Suppressor macrophage treated with lipopolysaccharide for 4 hours (primary cell): ENCODE results near the gene PRR19.
"Not testable (repeated sequence)": the region's sequence is repeated elsewhere in the genome, so short reads cannot be mapped to it uniquely, and the experiment has no call there.

ENCODE experiments used
- DNase-seq: peaks from one replicate; pipeline ENCODE4 v3.0.0-alpha.2; 2020

Gene PRR19, protein sequence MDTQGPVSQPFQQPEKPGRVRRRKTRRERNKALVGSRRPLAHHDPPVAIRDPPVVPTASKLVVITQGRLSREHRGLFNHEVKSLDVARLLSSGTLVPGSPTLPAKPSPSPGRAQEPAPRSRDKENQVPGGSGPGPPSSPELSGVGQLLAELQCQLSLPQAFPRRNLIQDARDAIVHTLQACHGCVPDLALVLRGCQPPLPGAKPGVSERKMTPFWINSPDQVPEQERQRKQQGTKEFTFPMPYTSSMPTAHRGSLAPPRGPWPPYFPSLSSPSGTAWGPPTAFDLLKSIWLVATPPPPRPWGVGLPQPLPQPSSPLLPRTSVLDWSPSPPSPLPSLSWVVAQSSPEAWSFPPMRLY

DNA sequence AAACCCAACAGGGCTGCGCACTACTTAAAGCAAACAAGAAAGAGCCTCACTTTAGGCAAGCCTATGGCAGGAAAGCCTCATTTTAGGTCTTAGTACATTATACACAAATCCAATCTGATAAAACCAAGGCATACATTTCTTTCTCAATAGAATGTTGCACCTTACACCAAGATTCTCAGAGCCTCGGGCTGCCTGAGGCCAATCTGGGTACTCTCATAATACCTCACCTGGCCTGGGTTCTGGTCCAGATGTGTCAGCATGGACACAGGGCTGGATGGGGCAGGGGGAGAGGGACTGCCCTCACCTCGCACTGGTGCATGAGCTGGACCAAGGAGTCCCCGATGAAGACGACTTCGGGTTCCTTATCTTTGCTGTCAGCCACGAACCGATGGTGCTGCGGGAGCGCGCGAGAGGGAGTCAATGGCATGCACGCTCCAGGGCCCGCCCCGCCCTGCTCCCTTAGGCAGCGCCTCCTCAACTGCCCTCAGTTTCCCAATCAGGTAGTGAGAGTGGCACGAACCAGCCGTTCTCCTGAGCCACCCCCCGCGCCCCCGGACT, at the start of gene PRR19:
Gene PRR19, plus strand, starts transcription at position 487 of the 558 bp plus-strand sequence. CDS start 7,453 bp downstream, outside the sequence.
- DNase-seq: no peak

DNA sequence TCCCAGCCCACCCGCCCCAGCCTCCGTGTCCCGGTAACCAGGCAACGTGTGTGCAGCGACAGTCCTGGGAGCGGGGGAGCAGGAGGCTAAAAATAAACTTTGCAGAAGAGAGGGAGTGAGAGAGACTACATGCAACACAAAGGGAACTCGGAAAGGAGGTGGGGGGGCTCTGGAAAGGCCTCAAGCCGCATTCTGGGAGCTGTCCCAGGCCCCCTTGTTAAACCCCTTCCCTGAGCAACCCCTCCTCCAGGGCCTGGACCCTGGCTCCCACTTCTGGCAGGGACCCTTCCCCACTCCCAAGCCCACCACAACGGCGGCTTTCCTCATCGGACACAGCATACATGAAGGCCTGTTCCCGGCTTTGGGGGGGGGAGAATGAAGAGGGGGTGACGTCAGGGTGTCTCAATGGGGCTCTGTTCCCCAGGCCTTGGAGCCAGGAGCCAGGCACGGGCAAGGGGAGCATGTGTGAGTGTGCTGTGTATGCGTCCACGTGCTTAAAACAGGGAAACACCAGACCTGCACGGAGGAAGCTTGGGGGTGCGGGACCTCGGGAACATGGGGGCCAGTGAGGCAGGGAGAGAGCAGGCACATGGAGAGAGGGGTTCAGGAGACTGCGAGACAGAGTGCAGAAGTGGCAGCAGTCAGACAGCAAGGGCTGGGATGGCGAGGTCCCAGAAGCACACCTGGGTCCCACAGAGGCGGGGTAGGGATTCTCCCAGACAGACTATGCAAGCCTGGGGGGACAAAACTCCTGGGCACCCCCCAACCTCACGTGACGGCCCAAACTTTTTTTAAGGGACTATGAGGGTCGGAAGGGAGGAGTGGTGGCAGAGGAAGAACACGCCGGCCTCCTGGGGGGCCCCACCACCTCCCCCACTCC, 49.3 kb upstream of the PRR19 start:
- peak; percentile 36 for DNase-seq

DNA sequence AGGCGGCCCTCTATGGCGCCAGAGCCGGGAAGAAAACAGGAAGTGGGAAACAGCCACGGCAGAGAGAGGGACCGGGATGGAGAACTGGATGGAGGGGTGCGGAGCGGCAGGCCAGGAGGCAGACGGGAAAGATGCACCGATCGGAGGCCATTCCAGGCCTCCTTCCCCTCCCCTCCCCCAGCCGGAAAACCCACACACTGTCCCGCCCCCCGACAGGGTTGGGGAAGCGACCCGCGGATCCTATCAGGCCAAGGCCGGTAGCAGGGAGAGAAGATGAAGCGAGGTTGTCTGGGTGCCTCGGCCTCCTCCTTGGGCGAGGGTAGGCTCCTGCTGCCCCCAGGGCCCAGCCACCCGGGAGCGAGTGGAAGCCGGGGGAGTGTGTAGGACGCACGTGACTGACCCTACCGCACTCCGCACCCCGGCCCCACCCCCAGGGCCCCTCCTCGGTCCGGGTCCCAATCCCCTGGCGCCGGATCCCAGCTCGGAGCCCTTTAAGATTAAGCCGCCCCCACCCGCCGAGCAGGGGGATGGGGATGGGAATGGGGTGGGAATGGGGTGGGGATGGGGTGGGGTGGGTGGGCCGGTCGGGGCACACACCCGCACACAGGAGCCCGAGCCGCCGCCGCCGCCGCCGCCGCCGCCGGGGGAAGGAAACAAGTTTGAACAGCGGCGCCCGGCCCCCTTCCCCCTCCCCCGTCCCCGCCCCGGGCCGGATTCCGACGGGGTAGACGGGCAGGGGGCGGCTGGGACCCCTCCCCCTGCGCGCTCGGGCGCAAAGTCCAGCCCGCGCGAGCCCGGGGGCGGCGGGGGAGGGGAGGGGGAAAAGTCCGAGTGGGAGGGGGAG, 48.5 kb upstream of the PRR19 start:
- DNase-seq: no peak

- peak; percentile 76 for DNase-seq
Measured at GRCh38 chr19:42254089-42254849, 47.7 kb upstream of the PRR19 start.

- DNase-seq: peak; percentile 97
Measured at GRCh38 chr19:42254850-42255765, 46.8 kb upstream of the PRR19 start, which contains the start of gene ERF. ERF (minus strand) TSS chr19:42255128; CDS start chr19:42254999, 129 bp downstream.

DNA sequence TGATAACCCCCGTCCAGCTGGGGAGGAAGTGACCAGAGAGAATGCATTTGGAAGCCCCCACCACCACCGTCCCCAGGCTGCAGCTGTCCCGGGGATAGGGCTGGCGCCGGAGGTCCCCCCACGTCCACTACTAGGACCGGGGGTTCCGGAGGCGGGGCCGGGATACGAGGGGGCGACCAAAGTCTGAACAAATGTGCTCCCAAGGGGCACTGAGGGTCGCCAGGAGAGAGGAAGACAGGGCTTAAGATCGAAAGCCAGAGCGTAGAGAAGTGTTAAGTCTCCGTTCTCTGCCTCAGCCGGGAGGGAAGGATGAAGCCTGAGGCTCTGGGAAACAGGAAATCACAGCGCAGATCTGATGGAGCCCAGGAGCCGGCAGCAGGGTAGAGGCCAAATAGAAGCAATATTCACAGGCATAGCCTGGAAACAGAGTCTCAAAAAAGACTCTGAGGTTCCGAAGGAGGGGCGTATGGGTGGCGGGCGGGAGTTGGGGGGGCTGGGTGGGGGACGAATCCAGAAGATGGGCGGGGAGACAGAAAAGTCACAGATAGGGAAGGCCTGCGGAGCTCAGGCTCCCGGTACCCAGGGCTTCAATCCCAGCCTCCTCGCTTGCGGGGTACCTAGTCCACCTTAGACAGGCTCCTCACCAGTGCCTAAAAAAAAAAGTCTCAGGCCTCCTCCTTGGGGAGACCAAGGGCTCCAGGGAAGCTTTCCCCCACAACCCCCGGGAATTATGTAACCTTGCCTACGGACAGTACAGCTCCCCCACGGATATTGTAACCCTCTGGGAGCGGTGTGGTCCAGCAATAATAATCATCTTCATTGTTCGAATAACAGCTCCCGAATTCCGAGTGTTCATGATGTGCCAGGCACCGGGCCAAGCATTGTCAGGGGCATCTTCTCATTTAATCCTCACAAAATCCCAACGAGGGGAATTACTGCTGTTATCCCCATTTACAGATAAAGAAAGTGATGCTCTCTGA, 45.9 kb upstream of the PRR19 start:
- peak; percentile 35 for DNase-seq

GRCh38 chr19:42257842-42258241, 44.1 kb upstream of the PRR19 start:
- not testable (repeated sequence) for DNase-seq

- DNase-seq: no peak
Measured at GRCh38 chr19:42261763-42262162, 40.2 kb upstream of the PRR19 start.

GRCh38 chr19:42266105-42266504, 35.8 kb upstream of the PRR19 start:
- DNase-seq: not testable (repeated sequence)

GRCh38 chr19:42266928-42267603, 34.9 kb upstream of the PRR19 start:
- not testable (repeated sequence) for DNase-seq

GRCh38 chr19:42267644-42268141, 34.2 kb upstream of the PRR19 start:
- no peak for DNase-seq

DNA sequence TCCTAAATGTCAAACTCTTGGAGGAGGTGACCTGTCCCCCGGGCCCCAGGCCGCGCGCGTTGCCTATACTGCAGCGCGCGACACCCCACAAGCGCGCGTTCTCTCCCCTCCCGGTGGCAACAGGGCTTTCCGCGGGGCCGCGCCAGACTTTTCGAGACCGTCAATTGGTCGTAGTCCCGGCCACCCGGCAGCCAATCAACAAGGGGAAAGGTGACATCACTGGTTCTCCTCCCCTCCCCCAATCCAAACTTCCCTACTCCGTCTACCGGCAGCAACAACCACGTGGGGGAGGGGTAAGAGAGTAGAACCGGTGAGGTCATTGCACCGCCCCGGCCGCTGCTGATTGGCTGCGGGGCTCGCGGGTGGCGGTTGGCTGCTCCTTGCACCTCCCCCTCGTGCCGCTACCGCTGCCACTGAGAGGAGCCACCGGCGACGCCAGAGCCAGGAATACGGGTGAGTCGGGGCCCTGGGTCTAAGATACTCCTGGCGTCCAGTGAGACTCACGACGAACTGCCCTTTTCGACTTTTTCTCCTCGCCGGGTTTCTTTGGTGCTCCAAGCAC, 33.7 kb upstream of the PRR19 start:
- DNase-seq: peak; percentile 100

GRCh38 chr19:42268704-42269477, 33.0 kb upstream of the PRR19 start, which contains the start of gene CIC:
CIC (plus strand) TSS chr19:42269252; CDS start chr19:42271784, 2,532 bp downstream.
- peak; percentile 100 for DNase-seq

- DNase-seq: no peak
Measured at GRCh38 chr19:42269478-42270345, 32.2 kb upstream of the PRR19 start.

GRCh38 chr19:42270346-42271044, 31.4 kb upstream of the PRR19 start:
- DNase-seq: peak; percentile 74
